ENCODE measurements around the gene TGFB2. TPM values are rescaled to one million over a fixed set of nuclear protein-coding genes. Genes with fewer than 3 reads are reported as not detected.
A peak's percentile ranks its signal among the peaks of the same experiment; 100 is the strongest.

The TGFB2 gene
- total RNA-seq, 4 donors from 2014 or later, result 3.3 to 9.4 (median 6.8) TPM

DNA sequence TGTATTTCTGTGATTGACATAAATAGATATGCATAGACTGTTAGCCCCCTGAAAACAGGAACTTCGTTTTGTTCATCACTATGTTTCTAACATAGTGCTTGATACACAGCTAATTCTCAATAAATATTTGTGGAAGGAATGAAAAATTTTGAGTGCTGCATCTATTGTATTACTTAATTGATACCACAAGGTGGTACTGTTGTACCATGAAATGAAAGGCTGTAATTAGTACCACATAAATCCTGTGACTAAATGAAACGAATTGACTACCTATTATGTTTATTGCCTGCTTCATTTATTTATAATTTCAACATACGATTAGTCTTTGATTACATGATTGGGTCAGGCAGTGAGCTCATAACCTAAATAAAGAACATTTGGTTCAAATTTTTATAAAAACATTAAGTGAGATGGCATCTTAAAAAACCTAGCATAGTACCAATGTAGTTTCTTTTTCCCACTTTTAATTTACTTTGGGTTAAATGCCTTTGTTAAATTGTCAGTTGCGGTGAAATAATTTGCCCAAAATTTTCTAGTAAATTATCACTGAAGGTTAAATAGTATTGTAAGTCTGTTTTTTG lies 15.0 kb upstream of the TGFB2 start:
- 15 to 21% methylated on average over 4 of the region's 4 CpGs for WGBS, 2 donors (ENCODE audit: low coverage in 1 of 2)
- H3K27ac ChIP-seq, result no peak overlapping the region
- H3K27me3 ChIP-seq, result no peaks in the 10 kb centered on the region
- H3K4me3 ChIP-seq, result no peak overlapping the region
- peak; percentile 57 to 65 (median 64) for TF ChIP-seq CTCF (IDR thresholded peaks at IDR 0.05)
- TF ChIP-seq EP300 (IDR thresholded peaks at IDR 0.05), result no peak
- H3K36me3 ChIP-seq, result peaks cover 0 to 20% of the 10 kb centered on the region in 2 donors
- no peaks in the 10 kb centered on the region for H3K9me3 ChIP-seq
- no peak for ATAC-seq
- no peaks in the 10 kb centered on the region for H3K4me1 ChIP-seq

- no peak overlapping the region for H3K4me3 ChIP-seq
- peaks cover 0 to 11% of the 10 kb centered on the region in 2 donors for H3K36me3 ChIP-seq
- H3K27ac ChIP-seq, result no peak overlapping the region
- no peak for ATAC-seq
- H3K27me3 ChIP-seq, result no peaks in the 10 kb centered on the region
- no peaks in the 10 kb centered on the region for H3K4me1 ChIP-seq
- no peaks in the 10 kb centered on the region for H3K9me3 ChIP-seq
- TF ChIP-seq POLR2AphosphoS5 (IDR thresholded peaks at IDR 0.05) (no peak), CTCF (IDR thresholded peaks at IDR 0.05) (no peak), POLR2A (IDR thresholded peaks at IDR 0.05) (no peak), EP300 (IDR thresholded peaks at IDR 0.05) (no peak)
These were observed 12.7 kb upstream of the TGFB2 start for GRCh38 chr1:218332416-218332815.

DNA sequence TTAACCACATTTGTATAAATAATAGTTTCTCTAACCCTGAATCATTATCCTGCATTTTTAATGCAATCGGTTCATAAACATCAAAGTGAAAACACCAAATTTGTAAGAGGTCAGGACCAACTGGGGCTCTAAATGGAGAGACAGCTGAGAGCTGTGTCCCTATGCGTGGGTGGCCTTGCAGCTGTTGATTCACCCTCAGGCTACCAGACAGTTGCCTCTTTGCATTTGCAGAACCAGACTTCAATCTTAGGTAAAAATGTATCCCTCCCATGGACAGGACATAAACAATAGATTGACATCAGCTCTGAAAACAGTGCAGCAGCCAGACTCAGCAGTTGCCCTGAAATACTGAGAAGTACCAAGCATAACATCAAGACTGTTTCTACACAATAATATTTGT lies 8.8 kb upstream of the TGFB2 start:
- WGBS, 2 donors (ENCODE audit: low coverage in 1 of 2), result 72 to 75% methylated on average over 1 to 2 of the region's 2 CpGs
- H3K4me3 ChIP-seq, result no peak overlapping the region
- ATAC-seq, result no peak

DNA sequence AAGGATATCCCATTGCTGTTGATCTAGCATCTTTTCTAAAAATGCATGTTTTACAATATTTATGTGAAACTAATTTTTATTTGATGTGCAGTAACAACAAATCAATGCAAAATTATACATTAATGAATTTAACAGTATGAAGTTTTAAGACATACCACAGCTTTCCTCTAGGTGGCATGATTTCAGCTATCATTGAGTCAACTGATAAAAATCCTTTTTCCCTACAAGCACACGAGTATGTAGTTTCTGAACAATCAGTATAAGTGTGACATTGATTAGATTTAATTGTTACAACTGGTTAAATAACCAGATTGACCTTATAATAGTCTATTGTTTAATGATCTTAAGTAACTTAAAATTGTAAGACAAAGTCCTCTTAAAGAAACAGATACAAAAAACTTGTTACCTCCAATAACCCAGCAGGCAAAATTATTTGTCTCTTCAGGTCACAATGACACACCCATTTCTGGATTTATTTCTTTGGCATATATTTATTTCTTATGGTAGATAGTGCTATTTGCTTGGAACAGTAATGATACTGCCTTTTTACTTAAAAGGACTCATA lies 5.8 kb upstream of the TGFB2 start:
- Histone ChIP-seq H3K27me3 (no peaks in the 10 kb centered on the region), H3K9me3 (no peaks in the 10 kb centered on the region), H3K4me1 (peaks cover 0 to 3% (median 0%) of the 10 kb centered on the region in 3 donors), H3K27ac (no peak overlapping the region), H3K4me3 (no peak overlapping the region), H3K36me3 (no peaks in the 10 kb centered on the region)
- ATAC-seq, result no peak
- WGBS, 2 donors (ENCODE audit: low coverage in 1 of 2), result 0% methylated on average over 1 of the region's 1 CpG
- TF ChIP-seq EP300 (IDR thresholded peaks at IDR 0.05) (no peak), POLR2AphosphoS5 (IDR thresholded peaks at IDR 0.05) (no peak), CTCF (IDR thresholded peaks at IDR 0.05) (peak; percentile 68 to 74 (median 70)), POLR2A (IDR thresholded peaks at IDR 0.05) (no peak)

More for the DNA sequence above, 8.8 kb upstream of the TGFB2 start:
- Histone ChIP-seq H3K4me1 (no peaks in the 10 kb centered on the region), H3K9me3 (no peaks in the 10 kb centered on the region), H3K36me3 (peaks cover 0 to 8% of the 10 kb centered on the region in 2 donors), H3K27ac (no peak overlapping the region), H3K27me3 (no peaks in the 10 kb centered on the region)
- TF ChIP-seq CTCF (IDR thresholded peaks at IDR 0.05) (no peak), EP300 (IDR thresholded peaks at IDR 0.05) (no peak), POLR2A (IDR thresholded peaks at IDR 0.05) (no peak), POLR2AphosphoS5 (IDR thresholded peaks at IDR 0.05) (no peak)

DNA sequence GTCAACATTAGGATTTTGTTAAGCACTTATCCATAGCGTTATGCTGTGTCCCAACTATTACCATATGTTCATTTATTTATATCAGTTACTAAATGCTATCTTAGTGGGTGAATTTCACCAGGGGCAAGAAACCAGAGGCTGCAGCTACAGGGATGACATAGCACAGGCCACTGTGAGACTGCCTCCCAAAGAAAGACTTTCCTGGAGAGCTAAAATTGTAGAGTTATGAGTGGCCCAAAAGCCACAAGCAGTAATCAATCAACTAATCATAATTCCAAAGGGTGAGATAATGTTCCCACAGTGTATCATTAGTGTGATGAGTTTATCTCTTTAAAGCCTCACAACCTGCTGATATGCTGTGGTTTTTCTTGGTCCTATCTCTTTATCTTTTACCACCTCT lies 3.8 kb upstream of the TGFB2 start:
- Histone ChIP-seq H3K4me3 (no peak overlapping the region), H3K36me3 (no peaks in the 10 kb centered on the region), H3K27ac (no peak overlapping the region), H3K27me3 (no peaks in the 10 kb centered on the region), H3K9me3 (no peaks in the 10 kb centered on the region), H3K4me1 (peaks cover 0 to 12% (median 5%) of the 10 kb centered on the region in 3 donors)
- no peak for ATAC-seq
- WGBS, 2 donors (ENCODE audit: low coverage in 1 of 2), result 86 to 100% methylated on average over 1 of the region's 1 CpG
- TF ChIP-seq CTCF (IDR thresholded peaks at IDR 0.05), result no peak
- no peak for TF ChIP-seq POLR2A (IDR thresholded peaks at IDR 0.05)
- no peak for TF ChIP-seq EP300 (IDR thresholded peaks at IDR 0.05)
- TF ChIP-seq POLR2AphosphoS5 (IDR thresholded peaks at IDR 0.05), result no peak

All from gastroesophageal sphincter (tissue), 4 donors.